Measurements from ENCODE around the gene MYO10.

The MYO10 gene

GRCh38 chr5:16625096-16625495, 311.0 kb downstream of the MYO10 start:
- DNase-seq (ENCODE audit: low read depth in 2 of 2) = no peak

DNA sequence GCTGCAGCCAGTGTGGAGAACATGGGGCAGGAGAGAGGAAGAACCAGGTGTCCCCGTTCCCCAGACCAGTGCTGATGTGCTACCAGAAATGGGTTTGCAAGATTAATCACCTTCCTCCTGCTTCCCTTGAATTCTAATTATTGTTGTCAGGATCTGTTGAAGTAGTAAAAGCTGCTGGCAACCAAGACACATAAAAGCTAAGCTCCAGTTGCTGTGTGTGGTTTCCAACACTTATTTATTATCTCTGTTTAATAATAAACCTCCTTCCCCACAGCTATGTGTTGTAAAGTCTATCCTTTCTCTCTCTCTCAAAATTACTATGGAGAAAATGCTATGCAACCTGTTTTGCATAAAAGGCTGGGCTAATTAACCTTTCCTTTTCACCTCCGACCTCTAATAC, 317.0 kb downstream of the MYO10 start:
- no peak for DNase-seq (ENCODE audit: low read depth in 2 of 2)

DNA sequence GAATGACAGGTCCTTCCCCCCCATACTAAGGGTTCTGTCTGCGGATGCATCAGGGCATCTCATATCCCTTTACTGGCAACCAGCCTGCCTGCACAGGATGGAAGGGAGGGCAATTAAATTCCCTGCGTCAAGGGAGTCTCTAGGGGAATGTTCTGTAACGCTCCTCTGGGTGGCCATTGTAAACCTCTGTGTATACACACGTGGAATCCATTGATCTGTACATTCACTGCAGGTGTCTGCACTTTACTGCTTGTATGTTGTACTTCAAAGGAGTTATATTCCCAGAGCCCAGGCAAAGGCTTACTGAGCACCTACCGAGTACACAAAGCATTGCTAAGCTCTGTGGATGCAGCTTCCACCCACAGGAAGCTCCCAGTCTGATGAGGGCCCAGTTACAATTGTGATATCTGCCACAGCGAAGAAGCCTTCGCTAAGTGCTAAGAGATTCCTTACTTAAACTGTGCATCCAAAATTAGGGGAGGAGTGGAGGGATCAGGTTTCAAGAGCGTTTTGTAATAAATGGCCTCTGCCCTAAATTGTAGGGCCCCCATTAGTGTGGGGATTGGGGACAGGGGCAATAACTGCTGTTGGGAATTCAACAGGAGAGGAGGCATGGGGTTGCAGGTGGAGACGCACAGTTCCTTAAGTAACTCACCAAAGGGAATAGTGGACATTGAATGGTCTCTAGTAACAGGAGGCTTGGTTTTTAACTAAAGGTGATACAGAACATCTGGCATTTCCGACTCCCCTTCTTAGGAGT, 317.8 kb downstream of the MYO10 start:
- no peak for DNase-seq (ENCODE audit: low read depth in 2 of 2)

GRCh38 chr5:16617274-16617968, 318.7 kb downstream of the MYO10 start:
- DNase-seq (ENCODE audit: low read depth in 2 of 2) = peak; percentile 10 to 13

- peak; percentile 62 to 65 for DNase-seq (ENCODE audit: low read depth in 2 of 2)
These were observed 319.4 kb downstream of the MYO10 start, which contains the start of gene RETREG1 for GRCh38 chr5:16616536-16617273. TSS of gene RETREG1 (minus strand) at chr5:16616997. CDS start at chr5:16616971, 26 bp downstream.

GRCh38 chr5:16615741-16616535, 320.1 kb downstream of the MYO10 start:
- DNase-seq (ENCODE audit: low read depth in 2 of 2) = no peak

DNA sequence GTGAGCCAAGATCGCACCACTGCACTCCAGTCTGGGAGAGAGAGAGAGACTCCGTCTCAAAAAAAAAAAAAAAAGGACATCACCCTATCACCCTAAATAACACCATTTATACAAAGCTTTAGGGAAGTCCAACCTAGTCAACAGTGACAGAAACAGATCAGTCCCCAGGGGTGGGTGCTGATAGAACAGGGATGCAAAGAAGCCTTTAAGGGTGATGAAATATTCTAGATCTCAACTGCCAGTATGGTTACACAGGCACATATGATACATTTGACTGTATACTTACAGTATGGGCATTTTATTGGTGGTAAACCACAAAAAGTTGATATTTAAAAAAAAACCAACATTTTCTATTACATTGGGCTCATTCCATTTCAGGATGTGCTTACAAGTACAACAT, 324.1 kb downstream of the MYO10 start:
- no peak for DNase-seq (ENCODE audit: low read depth in 2 of 2)
